Astrocyte (in vitro differentiated cells and primary cell): ENCODE data around the gene TMOD1.

Experiments
- CTCF ChIP-seq: IDR thresholded peaks from 2 replicates; pipeline ENCODE4 v1.5.1; 2011; ENCODE audit warnings: low read depth, mild to moderate bottlenecking, inconsistent platforms, low read length, moderate library complexity; ENCODE audit not compliant: insufficient read depth
- EZH2 ChIP-seq: IDR thresholded peaks from 2 replicates; pipeline ENCODE4 v1.6.1; 2012; ENCODE audit warnings: mild to moderate bottlenecking, low read length, inconsistent platforms; ENCODE audit not compliant: insufficient read depth

DNA sequence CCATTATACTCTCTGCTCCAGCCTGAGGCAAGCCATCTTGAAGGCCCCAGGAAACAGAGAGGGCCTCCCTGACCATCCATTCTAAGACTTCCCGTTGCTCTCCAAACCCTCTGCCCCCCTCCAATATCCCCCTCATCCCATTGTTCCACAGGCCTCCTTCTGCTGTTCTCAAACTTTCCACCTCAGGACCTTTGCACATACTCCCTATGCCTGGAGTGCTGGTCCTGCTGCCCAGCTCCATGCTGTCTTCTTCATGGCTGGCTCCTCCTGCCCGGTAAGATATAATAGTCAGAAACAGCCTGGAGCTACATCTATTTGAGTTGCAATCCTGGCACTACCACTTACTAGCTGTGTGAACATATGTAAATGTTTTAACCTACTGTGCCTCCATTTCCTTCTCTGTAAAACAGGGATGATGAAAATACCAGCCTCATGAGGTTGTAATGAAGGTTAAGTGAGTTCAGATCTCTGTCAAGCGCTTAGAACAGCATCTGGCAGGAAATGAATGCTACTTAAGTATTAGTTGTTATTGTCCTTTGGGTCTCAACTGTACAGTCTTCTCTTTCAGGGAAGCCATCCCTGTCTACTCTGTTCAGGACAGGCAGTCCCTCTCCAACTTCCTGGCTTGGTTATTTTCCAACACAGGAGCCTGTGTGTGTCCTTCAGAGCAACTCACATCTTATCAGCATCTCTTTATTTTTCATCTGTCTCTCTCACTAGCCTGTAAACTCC is 45.8 kb downstream of the TMOD1 start:
- no peak for TF ChIP-seq CTCF
- no peak for TF ChIP-seq EZH2
